ENCODE results near the gene ALKBH2.

Gene ALKBH2

GRCh38 chr12:109131154-109132050 is 38.1 kb upstream of the ALKBH2 start:
- no peak overlapping the region for H3K4me3 ChIP-seq (ENCODE audit: low read depth, low read length)
- no peak for TF ChIP-seq CTCF (conservative IDR thresholded peaks at IDR 0.05; ENCODE audit: low read depth, low read length)
- no peak for DNase-seq (ENCODE audit: low read depth)

GRCh38 chr12:109130297-109131153 is 37.3 kb upstream of the ALKBH2 start:
- TF ChIP-seq CTCF (conservative IDR thresholded peaks at IDR 0.05; ENCODE audit: low read depth, low read length), result no peak
- no peak for DNase-seq (ENCODE audit: low read depth)
- H3K4me3 ChIP-seq (ENCODE audit: low read depth, low read length), result no peak overlapping the region

GRCh38 chr12:109127533-109128242 is 34.4 kb upstream of the ALKBH2 start:
- DNase-seq (ENCODE audit: low read depth), result no peak
- H3K4me3 ChIP-seq (ENCODE audit: low read depth, low read length), result no peak overlapping the region
- no peak for TF ChIP-seq CTCF (conservative IDR thresholded peaks at IDR 0.05; ENCODE audit: low read depth, low read length)

GRCh38 chr12:109126784-109127183 is 33.5 kb upstream of the ALKBH2 start:
- TF ChIP-seq CTCF (conservative IDR thresholded peaks at IDR 0.05; ENCODE audit: low read depth, low read length), result no peak
- no peak overlapping the region for H3K4me3 ChIP-seq (ENCODE audit: low read depth, low read length)
- DNase-seq (ENCODE audit: low read depth), result peak; percentile 11

GRCh38 chr12:109125791-109126190 is 32.5 kb upstream of the ALKBH2 start:
- TF ChIP-seq CTCF (conservative IDR thresholded peaks at IDR 0.05; ENCODE audit: low read depth, low read length), result no peak
- no peak for DNase-seq (ENCODE audit: low read depth)
- no peak overlapping the region for H3K4me3 ChIP-seq (ENCODE audit: low read depth, low read length)

GRCh38 chr12:109124878-109125648 is 31.8 kb upstream of the ALKBH2 start:
- no peak overlapping the region for H3K4me3 ChIP-seq (ENCODE audit: low read depth, low read length)
- no peak for TF ChIP-seq CTCF (conservative IDR thresholded peaks at IDR 0.05; ENCODE audit: low read depth, low read length)
- DNase-seq (ENCODE audit: low read depth), result no peak
